ENCODE data around the gene C1QTNF7. TPM values are rescaled to one million over a fixed set of nuclear protein-coding genes. Genes with fewer than 3 reads are reported as not detected.
A peak's percentile ranks its signal among the peaks of the same experiment; 100 is the strongest.

Gene C1QTNF7
- total RNA-seq, 1 experiment from 2014 or later: not detected

DNA sequence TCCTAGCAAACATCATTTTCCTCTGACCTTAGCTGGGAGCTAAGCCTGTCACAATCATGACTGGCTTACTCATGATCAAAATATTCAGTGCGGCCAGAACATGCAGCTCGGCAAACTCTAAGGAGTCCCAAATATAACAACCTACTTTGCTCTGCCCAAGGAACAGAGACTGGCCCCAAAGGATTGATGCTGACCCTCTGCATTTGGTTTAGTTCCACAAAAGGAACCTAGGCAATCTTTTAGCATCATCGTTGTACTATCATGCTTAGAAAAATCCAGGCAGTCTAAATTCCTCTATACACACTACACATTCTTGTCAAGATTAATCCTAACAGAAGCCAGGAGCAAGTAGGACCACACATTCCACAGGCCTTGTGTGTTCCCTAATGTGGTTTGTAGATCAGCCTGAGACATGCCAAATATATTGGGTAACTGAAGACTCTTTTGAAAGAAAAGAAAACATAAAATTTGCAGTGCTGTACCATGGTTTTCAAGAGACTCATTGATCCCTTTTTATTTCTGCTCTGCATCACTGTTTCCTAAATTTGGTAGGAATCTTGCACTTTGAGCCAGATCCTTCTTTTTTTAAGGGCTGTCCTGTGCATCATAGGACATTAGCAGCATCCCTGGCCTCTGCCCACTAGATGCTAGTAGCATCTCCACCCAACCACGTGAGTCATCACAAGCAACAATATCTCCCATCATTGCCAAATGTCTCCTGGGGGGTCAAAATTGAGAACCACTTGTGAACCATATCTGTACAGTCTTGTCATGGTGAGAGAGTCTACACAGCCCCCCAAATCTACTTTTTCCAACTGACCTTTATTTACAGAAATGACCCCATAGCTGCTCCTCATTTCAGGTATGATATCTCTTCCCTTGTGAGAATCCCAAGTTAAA lies 24.3 kb downstream of the C1QTNF7 start:
- Mint-ChIP-seq H3K27ac (ENCODE audit: low read depth, unreplicated experiment) (peak overlapping the region; percentile 5), H3K36me3 (ENCODE audit: insufficient read depth, unreplicated experiment) (peaks cover 5% of the 10 kb centered on the region), H3K4me1 (ENCODE audit: insufficient read depth, unreplicated experiment) (peaks cover 30% of the 10 kb centered on the region), H3K9me3 (ENCODE audit: unreplicated experiment) (no peaks in the 10 kb centered on the region), H3K4me3 (ENCODE audit: unreplicated experiment) (no peak overlapping the region), H3K27me3 (ENCODE audit: insufficient read depth, unreplicated experiment) (no peaks in the 10 kb centered on the region)
- peak; percentile 80 for DNase-seq (ENCODE audit: unreplicated experiment)
- ChIA-PET CTCF (interaction anchor here (0.6 to 1.1 kb wide), 6 partner anchors 26 to 1969 kb away, joined by 3 to 4 read pairs (median 4); no protein-coding TSS in a partner anchor), POLR2A (interaction anchor here (0.9 to 1.9 kb wide), 4 partner anchors 54 to 1746 kb away, joined by 3 to 7 read pairs (median 4); no protein-coding TSS in a partner anchor)
- TF ChIP-seq, protein P1, sequence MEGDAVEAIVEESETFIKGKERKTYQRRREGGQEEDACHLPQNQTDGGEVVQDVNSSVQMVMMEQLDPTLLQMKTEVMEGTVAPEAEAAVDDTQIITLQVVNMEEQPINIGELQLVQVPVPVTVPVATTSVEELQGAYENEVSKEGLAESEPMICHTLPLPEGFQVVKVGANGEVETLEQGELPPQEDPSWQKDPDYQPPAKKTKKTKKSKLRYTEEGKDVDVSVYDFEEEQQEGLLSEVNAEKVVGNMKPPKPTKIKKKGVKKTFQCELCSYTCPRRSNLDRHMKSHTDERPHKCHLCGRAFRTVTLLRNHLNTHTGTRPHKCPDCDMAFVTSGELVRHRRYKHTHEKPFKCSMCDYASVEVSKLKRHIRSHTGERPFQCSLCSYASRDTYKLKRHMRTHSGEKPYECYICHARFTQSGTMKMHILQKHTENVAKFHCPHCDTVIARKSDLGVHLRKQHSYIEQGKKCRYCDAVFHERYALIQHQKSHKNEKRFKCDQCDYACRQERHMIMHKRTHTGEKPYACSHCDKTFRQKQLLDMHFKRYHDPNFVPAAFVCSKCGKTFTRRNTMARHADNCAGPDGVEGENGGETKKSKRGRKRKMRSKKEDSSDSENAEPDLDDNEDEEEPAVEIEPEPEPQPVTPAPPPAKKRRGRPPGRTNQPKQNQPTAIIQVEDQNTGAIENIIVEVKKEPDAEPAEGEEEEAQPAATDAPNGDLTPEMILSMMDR (IDR thresholded peaks at IDR 0.05; ENCODE audit: unreplicated experiment): no peak
- BruUV-seq (replicated peaks): no TSS peak
- intact Hi-C loops (cut with micrococcal nuclease): loop anchor here (1.0 to 10.0 kb wide), 3 partner anchors 51 to 447 kb away; partner anchors contain the start of gene CPEB2

DNA sequence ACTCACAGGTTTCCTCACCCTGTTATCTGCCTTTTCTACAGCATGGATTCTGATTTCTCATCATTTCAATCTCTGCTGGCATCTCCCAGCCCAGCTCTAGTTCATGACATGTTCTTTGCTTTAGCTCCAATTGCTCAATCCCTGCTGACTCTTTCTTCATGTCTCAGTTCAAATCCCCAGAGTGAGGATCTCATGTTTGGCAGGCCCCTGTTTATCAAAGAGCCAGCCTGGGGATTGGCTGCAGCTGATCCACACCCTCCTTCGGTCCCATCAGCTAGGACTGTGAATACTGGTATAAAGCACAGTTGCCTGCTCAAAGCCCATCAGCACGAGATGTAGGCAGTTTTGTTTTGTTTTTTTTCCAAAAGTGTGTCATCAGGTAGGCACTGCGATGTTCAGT lies 27.5 kb downstream of the C1QTNF7 start:
- peaks cover 30% of the 10 kb centered on the region for H3K4me1 Mint-ChIP-seq (ENCODE audit: insufficient read depth, unreplicated experiment)
- H3K27me3 Mint-ChIP-seq (ENCODE audit: insufficient read depth, unreplicated experiment): peaks cover 4% of the 10 kb centered on the region
- no peaks in the 10 kb centered on the region for H3K9me3 Mint-ChIP-seq (ENCODE audit: unreplicated experiment)
- TF ChIP-seq, protein P1 (IDR thresholded peaks at IDR 0.05; ENCODE audit: unreplicated experiment): no peak
- intact Hi-C loops (cut with micrococcal nuclease): loop anchor here (10.0 kb wide), 1 partner anchor 450 kb away; the partner anchor contains the start of gene CPEB2
- DNase-seq (ENCODE audit: unreplicated experiment): peak; percentile 78
- peak overlapping the region; percentile 34 for H3K27ac Mint-ChIP-seq (ENCODE audit: low read depth, unreplicated experiment)
- ChIA-PET POLR2A (interaction anchor here (1.1 kb wide), 1 partner anchor 19 kb away, joined by 3 read pairs; no protein-coding TSS in a partner anchor), CTCF (interaction anchor here (0.6 to 6.8 kb wide), 7 partner anchors 16 to 478 kb away, joined by 3 to 122 read pairs (median 3); no protein-coding TSS in a partner anchor)
- BruUV-seq (replicated peaks): no TSS peak
- H3K36me3 Mint-ChIP-seq (ENCODE audit: insufficient read depth, unreplicated experiment): peaks cover 5% of the 10 kb centered on the region
- H3K4me3 Mint-ChIP-seq (ENCODE audit: unreplicated experiment): no peak overlapping the region

DNA sequence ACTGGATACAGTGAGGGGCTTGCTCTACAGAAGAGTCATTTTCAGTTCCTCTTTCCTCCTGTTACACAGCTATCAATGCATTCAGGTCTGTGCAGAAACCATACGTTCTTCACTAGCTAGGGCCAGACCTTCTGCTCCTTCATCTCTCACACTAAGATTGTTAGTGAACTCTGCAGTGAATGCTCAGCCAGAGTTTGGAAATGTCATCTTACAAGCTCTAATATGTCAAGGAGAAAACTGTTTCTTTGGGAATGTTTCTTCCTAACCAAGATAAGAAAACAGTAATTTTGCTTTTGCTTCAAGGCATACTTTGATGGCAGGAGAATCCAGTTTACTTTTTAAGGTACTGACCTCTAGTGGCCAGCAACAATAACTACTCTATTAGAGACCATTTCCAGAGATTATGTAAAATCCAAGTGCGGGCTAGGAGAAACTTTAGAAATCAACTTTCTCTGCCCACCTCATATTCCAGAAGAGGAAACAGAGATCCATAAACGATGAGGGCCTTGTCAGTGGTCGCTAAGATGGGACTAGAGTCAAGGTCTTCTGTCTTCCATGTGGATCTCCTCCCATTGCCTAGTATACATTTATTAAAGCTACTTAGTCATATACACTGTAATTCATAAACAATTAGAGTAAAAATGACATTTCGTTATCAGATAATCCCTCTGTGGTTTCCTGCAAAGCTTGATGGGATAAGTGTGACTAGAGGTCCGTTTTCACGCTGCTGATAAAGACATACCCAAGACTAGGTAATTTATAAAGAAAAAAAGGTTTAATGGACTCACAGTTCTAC lies 29.8 kb downstream of the C1QTNF7 start:
- DNase-seq (ENCODE audit: unreplicated experiment): peak; percentile 44
- Mint-ChIP-seq H3K4me1 (ENCODE audit: insufficient read depth, unreplicated experiment) (peaks cover 8% of the 10 kb centered on the region), H3K4me3 (ENCODE audit: unreplicated experiment) (no peak overlapping the region), H3K36me3 (ENCODE audit: insufficient read depth, unreplicated experiment) (no peaks in the 10 kb centered on the region), H3K27me3 (ENCODE audit: insufficient read depth, unreplicated experiment) (peaks cover 18% of the 10 kb centered on the region), H3K9me3 (ENCODE audit: unreplicated experiment) (no peaks in the 10 kb centered on the region), H3K27ac (ENCODE audit: low read depth, unreplicated experiment) (no peak overlapping the region)
- ChIA-PET CTCF (interaction anchor here (0.5 to 6.8 kb wide), 53 partner anchors 10 to 1737 kb away, joined by 3 to 122 read pairs (median 4); partner anchors contain the start of genes C1QTNF7 and CC2D2A), POLR2A (interaction anchor here (0.9 to 1.9 kb wide), 4 partner anchors 60 to 819 kb away, joined by 3 to 8 read pairs (median 4); no protein-coding TSS in a partner anchor)
- BruUV-seq (replicated peaks): no TSS peak
- intact Hi-C loops (cut with micrococcal nuclease): loop anchor here (1.0 to 10.0 kb wide), 3 partner anchors 219 to 453 kb away; partner anchors contain the start of gene CPEB2
- TF ChIP-seq, protein P1 (IDR thresholded peaks at IDR 0.05; ENCODE audit: unreplicated experiment): peak; percentile 60

All from MCF 10A (cell line).